Right kidney (tissue), 1 donor: ENCODE measurements around the gene SRBD1.

Experiments used
- DNase-seq: peaks from one replicate; pipeline ENCODE4 v3.0.0-alpha.2; 2016

The SRBD1 gene

DNA sequence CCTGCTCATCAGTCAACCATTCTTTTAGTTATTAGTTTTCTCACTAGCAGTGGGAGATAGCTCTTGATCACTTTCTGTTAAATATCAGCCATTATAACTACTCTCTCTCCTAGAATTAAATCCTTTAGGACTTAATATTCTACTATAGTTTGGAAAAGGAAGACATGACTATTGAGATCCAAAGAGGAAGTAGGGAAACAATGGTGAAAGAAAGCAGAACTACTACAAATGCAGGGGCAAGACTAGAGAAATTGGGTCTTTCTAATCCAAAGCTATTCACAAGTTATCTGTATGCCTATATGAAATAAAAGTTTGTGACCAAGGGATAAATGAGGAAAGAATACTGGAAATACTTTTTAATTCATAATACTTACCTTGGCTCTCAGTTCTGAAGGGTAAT lies 65.1 kb downstream of the SRBD1 start:
- DNase-seq, result no peak

DNA sequence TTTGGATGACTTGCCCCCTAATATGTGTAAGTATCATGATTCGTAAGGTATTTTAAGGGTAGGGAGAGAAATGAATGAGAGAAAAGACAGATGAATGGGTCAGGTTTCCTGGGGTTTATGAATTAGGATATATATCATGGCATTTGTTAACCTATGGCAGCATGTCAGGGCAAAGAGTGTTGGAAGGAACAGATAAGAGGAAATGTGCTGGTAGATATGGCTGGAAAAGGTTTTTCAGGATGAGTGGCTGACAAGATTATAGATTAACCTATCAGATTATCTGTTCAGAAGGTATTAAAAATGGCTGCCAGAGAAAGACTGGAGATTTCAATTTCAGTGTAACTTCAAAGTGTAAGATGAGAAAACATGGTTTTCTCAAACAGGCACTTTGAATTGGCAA lies 67.8 kb downstream of the SRBD1 start:
- DNase-seq, result no peak

DNA sequence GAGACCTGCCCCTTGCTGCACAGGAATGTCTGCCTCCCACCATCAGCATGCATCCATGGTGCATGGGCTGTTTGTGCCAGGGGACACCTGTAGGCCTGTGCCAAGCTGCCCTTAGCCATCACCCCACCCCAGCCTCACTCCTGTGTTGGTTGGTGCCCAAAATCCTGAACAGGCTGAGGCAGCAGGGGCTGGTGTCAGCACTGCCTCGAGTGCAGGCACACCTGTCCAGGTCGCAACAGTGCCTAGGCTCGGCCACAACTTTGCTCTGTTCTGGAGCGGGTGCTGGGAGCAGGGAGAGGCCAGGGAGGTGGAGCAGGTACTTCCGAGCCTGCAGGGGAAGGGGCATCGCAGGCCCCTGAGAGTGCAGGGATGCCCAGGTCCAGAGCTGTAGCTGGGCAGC lies 69.1 kb downstream of the SRBD1 start:
- no peak for DNase-seq

DNA sequence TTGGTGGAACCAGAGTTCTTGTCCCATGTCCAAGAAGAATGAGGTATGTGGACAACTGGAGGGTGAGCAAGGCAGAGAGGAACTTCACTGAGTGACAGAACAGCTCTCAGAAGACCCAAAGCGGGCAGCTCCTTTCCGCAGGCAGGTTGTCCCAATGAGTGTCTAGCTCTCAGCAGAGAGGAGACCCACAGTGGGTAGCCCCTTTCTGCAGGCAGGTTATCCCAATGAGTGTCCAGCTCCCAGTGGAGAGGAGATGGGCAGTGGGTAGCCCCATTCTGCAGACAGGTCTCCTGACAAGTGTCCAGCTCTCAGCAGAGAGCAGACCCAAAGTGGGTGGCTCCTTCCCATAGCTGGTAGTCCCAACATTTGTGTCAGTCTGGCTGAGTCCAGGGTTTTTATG lies 69.6 kb downstream of the SRBD1 start:
- DNase-seq, result no peak

DNA sequence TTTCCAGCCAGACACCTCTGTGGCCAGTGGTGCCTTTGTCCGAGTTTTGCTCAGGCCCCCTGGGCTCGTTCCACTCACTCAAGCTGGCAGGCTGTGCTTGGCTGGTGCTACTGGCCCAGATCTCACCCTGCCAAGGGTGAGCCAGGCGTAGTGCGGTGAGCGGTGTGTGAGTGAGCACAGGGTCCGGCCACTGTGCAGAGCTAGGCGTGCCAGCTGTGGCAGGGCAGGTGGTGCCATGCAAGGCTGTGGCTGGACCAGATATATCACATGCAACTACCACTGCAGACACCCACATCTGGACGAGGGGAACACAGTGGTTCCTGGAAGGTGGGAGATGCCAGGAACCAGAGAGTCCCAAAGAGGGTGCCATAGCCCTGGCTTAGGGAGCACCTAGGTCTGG lies 70.1 kb downstream of the SRBD1 start:
- DNase-seq, result no peak

DNA sequence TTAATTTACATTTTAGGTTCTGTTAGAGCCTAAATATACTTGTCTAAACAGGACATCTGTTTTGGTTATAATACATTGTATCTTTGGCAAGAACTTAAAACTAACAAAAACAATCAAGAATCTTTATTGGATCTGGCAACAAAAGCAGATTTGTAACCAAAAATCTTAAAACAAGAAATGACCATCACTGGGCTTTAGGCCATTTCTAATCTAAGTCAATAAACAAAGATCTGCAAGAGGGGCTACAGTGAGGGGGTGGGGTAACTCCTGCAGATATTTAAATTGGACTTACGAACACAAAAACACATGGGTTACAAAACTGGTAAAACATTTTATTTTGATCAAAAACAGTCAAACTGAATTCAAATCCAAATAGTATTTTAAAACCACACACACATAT lies 77.3 kb downstream of the SRBD1 start:
- no peak for DNase-seq

DNA sequence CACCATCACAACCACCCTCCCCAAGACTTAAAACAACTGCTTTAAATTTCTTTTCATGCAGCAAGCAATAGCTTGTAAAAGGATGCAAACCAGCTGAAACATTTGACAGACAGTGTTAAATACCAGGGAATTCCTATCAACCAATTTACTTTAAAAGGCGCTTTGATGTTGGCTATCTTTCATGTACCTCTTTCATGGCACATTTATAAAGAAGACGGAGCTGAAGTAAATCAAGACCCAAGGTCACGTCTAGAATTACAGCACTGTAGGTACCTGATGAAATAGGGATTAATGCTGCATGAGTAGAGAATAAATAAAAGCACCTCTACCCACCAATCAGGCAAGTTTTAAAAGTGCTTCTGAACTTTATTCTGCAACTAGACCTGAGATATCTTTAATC lies 78.9 kb downstream of the SRBD1 start:
- DNase-seq, result no peak

DNA sequence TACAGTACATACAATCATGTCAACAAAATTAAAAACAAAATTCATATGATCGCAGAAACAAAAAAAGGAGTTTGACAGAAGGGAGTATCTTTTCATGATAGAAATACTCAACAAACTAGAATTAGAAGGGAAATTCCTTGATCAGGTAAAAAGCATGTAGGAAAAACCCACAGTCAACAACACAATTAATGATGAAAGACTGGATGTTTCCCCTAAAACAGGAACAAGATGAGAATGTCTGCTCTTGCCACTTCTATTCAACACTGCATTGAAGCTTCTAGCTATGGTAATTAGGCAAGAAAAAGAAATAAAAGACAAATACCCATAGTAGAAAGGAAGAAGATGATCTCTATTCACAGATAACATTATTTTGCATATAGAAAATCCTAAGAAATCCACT lies 87.1 kb downstream of the SRBD1 start:
- DNase-seq, result no peak

DNA sequence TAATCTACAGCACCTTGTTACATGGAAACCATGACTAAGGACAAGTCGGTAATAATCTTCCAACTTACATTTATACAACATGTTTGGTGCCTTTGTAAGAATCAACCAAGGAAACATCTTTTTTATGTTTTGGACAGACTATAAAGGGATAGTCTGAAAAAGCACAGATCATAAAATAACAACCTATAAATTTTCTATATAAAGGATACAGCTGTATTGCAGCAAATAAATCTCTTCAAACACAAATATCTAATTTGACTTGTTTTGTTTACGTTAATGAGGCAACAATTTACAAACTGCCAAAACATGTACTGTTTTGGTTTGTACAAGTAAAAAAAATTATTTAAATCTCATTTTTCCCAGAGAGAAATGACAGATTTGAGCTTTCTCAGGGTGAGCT lies 92.5 kb downstream of the SRBD1 start:
- DNase-seq, result no peak

DNA sequence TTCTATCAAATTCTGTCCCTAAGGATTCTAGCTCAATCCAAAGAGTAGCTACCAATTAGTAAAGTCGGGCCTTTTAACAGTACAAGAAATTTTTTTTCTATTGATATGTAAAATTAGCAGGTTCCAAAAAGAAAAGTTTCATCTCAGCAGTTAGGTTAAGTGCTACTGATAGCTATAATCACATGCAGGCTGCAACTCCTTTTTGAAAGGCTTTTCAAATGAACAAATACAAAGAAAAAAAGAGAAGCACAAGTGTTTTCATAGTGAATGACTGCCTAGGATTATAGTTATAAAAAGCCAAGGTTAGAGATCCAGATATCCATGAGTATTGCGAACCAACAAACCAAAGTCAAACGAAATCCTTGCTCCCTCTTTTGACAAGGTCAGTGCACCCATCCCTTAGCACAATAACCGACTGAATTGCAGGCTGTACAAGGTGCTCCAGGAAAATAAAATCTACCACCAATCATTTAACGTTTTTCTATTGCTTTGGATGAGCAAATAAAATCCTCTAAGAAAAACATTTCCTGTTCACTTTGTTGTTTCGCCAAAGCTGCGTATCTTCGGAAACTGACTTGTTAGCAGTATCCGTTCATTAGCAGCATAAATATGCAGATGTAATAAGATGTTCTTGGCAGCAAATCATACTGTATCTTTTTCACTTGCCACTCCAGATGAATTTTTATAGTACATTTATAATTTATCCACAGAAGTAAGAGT lies 100.2 kb downstream of the SRBD1 start:
- DNase-seq, result no peak

DNA sequence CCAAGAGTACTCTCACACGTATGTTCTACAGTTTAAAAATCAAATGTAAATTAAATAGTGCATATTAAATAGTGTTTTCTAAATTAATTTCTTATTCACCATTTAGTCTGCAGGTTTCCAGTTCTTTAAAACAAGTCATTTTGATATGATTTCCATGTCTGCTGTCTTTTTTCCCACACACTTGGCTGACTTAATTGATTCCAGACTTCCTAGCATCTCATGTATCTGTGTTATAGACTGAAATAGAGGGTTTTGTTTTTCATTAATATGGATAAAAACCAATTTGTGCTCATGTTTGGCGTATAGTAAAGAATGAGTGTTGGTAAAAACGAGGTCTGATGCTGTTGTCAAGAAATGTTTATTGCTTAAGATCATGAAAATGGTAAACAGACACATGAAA lies 104.3 kb downstream of the SRBD1 start:
- DNase-seq, result no peak

DNA sequence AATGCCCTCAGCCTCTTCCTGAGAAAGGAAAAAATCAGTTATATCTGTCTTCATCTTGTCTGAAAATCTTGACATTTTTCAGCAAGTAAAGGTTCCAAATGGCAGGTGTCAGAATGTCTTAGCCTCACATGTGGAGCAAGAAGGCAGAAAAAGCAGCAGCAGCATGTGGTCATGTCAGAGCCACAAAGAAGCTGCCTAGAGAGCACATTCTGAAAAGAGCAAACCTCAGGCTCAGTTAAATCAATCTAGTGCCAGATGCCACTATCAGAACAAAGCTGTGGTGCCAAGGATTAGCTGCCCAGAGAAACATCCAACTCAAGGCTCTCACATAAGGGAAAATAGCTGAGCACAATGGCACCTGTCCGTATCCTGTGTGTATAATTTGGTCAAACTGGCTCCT lies 105.9 kb downstream of the SRBD1 start:
- DNase-seq, result no peak

DNA sequence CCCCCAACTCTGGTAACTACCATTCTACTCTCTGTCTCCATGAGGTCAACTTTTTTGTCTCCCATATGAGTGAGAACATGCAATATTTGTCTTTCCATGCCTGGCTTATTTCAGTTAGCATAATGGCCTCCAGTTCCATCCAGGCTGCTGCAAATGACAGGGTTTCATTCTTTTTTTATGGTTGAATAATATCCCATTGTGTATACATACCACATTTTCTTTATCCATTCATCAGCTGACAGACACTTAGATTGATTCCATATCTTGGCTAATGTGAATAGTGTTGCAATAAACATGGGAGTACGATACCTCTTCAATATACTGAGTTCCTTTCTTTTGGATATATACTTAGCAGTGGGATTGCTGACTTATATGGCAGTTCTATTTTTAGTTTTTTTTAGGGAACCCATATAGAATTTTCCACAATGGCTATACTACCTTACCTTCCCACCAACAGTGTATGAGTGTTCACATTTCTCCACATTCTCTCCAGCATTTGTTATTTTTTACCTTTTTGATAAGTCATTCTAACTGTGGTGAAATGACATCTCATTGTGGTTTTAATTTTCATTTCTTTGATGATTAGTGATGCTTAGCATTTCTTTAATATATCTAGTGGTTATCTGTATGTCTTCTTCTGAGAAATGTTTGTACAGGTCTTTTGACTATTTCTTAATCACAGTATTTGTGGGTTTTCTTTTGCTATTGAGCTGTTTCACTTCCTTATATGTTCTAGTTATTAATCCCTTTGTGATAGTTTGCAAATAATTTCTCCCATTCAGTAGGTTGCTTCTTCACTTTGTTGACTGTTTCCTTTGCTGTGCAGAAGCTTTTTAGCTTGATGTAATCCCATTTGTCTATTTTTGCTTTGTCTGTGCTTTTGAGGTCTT lies 112.2 kb downstream of the SRBD1 start:
- no peak for DNase-seq

DNA sequence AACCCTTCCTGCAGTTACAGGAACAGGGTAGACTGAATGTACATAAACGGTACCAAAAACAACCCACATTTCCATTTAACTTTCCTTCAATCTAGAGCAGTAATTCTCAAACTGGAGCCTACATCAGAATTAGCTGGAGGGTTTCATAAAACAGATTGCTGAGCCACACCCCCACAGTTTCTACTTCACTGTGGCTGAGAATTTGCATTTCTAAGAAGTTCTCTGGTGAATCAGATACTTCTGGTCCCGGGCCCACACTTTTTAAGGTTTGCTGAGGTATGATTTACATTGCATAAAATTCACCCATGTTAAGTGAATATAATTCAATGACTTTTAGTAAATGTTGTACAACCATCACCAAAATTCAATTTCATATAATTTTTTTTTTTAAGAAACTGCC lies 113.7 kb downstream of the SRBD1 start:
- DNase-seq, result no peak

DNA sequence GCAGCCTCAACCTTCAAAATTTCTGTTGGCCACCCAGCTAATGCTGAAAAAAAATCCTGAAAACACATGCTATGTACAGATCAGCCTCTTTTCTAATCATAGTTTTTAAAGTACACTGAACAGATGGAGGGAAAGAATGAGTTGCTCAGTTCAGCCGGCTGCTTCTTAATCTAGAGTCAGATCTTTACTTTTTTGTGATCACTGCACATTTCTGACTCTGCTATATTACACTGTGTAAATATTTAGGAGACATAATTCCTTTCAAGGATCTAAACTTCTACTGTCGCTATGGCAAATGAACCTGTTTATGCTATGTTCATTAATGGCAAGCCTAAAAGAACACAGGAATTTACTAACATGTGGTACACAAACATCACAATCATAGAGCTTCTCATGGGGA lies 114.2 kb downstream of the SRBD1 start:
- DNase-seq, result no peak

DNA sequence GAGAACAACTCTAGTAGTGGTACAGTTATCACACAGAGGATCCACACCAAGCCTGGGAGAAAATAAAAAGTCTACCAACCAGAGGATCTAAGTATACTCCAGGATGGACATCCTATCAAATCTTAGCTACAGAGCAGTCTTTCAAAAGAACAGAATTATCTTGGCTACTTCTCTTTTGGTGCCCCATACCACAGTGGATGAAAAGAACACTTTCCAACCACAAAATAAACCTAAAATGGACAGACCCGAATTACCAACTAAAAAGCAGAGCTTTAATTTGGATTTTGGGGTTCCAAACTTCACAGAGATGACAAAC lies 116.1 kb downstream of the SRBD1 start:
- DNase-seq, result peak; percentile 7

DNA sequence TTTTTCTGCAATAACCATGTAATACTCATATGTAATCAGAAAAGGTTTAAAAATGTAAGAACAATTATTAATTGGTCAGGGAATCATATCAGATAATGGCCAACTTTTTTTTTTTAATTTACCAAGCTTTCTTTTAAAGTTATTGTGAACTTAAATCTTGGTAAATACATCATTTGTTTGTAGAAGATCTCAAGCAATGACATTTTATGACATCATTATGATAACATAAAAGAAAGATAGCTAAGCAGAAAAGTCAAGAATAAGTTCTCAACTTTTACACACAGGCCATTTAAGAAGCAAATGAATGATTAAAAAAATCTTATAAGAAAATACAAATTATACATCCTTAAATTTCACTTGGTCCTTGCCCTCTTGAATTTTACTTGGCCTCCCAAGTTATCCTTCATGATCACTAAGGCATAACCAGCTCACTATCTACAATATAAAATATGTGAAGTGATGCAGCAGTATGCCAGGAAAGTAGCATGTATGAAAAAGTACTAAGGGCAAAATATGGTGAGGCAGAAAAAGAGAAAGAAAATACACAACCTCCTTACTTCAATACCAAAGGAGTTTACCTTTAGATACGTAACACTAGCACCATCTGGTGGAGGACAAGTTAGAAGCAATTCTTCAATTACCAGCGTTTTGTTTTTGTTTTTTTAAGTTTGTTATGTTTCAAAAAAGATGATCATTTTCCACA lies 116.6 kb downstream of the SRBD1 start:
- DNase-seq, result peak; percentile 15

DNA sequence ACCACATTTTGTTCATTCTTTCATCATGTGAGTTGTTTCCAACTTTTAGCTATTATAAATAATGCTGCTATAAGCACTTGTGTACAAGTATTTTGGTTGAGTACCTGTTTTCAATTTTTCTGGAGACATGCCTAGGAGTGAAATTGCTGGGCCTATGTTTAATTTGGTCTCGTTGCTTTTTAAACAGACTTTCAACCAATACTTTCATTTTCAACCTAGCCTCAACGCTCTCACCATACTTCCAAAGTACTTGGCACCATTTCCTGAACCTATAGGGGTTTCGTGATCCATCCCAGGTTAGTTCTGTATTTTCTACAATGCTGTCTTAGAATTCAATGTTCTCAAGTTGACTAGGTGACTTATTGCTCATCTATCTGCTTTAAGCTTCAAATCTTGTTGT lies 126.1 kb downstream of the SRBD1 start:
- no peak for DNase-seq

DNA sequence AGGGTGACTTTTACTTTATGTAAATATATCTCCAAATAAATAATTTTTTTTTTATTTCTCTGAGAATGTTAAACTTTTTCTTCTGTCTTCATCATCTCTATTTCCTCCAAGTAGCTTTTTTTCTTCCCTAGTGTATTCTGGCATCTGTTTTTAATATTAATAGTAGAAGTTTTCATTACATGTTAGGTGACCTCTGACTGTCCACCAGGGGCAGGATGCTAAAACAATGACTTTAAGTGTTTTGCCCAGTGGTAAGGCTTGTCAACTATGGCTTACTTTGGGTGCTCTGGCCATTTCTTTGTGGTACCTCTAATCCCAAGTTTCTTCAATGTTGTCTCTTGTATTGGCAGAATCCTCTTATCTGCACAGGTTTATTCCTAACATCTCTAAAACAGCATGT lies 127.1 kb downstream of the SRBD1 start:
- no peak for DNase-seq

DNA sequence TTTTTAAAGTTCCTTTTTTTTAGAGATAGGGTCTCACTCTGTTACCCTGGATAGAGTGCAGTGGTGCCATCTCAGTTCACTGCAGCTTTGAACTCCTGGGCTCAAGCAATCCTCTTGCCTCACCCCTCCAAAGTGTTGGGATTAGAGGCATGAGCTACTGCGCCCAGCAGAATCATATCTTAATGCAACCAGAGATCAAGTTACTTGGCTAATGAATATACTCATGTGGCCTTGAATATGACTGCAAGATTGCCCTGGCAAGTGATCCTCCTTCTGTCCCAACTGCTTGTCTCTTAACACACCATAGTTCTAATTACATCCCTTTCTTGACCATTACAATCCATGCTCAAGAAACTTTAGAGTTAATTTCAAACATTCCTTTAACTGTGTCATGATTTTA lies 133.5 kb downstream of the SRBD1 start:
- no peak for DNase-seq

DNA sequence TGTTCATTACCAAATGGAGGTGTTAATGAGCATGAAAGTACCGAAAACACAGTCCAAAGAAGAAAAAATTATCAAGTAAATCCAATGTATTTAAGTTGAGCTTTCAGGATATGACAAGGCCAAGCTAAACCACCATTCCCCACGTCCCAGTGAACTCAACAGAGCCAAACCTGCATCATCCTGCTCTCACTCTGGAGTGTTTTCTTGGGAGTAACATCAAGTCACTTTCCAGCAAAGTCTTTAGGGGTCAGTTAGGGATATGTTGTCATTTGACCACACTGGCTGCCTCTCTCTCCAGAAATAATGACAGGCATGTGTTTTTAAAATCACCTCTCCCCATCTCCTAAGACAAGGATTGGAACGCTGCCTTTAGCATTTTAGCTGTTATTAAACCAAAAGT lies 140.5 kb downstream of the SRBD1 start:
- no peak for DNase-seq

DNA sequence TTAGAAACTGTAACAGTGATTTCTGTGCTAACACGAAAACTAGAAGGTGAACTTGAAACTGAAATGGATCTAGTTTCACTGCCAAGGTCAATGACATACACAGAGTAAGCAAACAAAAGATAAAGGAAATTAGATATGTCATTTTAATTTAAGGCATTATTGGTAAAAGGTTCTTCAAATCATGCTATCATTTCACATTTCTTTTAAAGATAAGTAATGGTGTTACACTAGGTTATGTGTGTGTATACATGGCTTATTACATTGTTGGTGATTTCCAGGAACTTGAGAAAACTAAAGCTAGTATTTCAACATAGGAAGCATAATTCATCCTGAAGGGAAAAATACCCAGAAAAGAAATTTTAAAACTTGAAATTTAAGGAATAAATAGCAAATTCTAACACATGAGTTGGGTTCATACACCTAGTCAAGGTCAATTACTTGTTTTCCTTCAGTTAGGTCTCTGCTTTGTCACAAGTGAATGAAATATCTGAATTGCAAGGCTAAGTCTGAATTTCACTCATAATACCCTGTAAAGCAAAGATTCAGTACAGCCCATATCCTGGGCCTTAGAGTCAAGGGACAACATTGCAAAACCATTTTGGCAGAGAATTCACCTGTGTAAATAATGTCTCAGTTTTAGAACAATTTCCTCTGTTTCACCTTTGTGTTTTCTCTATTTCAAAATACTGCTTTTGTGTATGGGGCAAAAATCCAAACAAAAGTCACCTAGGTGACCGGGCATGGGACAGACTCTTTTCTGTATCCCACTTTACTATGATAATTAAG lies 141.6 kb downstream of the SRBD1 start:
- no peak for DNase-seq

DNA sequence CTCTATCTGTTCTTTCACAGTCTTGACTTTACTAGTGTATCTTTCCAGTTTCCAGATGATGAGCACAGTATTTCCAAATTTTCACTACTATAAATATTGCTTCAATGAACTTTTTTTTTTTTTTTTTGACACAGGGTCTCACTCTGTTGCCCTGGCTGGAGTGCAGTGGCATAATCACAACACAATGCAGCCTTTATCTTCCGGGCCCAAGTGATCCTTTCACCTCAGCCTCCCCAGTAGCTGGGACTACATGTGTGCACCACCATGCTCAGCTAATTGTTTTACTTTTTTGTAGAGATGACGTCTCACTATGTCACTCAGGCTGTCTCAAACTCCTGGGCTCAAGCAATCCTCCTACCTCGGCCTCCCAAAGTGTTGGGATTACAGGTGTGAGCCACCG lies 142.8 kb downstream of the SRBD1 start:
- DNase-seq, result no peak
